Measurements from ENCODE around the gene G6PC2.
"Not testable (repeated sequence)": the region's sequence is repeated elsewhere in the genome, so short reads cannot be mapped to it uniquely, and the experiment has no call there.

G6PC2 gene

DNA sequence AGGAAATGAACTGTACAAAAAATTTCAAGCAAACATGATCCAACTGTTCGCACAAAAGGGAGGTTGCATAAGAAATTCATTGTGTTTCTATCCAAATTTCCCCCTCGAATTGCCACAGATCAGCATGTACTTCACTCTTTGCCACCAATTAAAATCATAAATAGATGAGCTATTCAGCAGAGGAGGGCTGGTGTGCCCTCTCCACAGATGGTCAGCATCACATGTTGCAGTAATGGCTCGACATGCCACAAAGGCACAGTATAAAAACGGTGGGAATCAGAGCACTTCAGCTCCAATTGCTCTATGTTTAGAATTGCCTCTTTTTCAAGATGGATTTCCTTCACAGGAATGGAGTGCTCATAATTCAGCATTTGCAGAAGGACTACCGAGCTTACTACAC is at the start of gene G6PC2:
TSS of gene G6PC2 (plus strand) at position 289 of the 400 bp plus-strand sequence. CDS start at position 330, 41 bp downstream.
- in situ Hi-C loops (cut with MboI; ENCODE audit: low sequenced_read_pairs), result no loop called here

- in situ Hi-C loops (cut with MboI; ENCODE audit: low sequenced_read_pairs), result no loop called here
Observed at GRCh38 chr2:168851674-168852320, 49.3 kb upstream of the G6PC2 start.

- in situ Hi-C loops (cut with MboI; ENCODE audit: low sequenced_read_pairs), result no loop called here
Observed at GRCh38 chr2:168852481-168852880, 48.6 kb upstream of the G6PC2 start.

DNA sequence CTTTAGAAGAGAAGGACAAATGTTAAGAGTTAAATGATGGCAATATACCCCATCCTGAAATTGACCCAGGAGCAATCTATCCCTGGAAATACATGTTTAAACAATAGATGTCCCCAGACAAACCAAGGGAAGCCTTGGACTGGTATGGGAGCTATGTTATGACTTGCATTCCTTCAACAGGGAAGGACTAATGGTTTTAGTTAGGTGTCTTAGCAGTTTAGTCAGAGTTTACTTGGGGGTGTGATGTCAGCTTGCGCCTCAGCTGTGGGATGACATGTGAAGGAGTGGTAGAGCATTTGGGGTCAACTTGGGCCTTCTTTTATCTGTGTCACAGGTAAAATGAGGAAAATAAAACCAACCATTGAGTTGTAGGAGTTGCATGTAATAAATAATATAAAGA is 47.6 kb upstream of the G6PC2 start:
- in situ Hi-C loops (cut with MboI; ENCODE audit: low sequenced_read_pairs), result no loop called here

DNA sequence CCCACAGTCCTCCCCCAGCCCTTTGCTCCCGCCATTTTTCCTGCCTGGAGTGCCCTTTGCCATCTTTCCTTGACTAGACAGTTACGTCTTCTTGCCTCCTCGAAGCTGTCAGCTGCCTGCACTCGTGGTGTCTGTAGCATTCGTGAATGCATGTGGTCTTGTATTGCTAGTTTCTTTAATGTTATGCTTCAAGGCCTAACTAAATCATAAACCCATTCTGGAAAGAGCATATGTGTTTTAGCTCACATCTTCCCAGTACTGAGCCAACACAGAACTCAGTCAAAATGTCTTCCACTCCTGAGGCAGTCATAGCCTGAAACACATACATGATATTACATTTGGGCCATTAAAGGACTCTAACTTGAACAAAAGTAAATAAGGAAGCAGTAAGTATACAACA is 46.4 kb upstream of the G6PC2 start:
- in situ Hi-C loops (cut with MboI; ENCODE audit: low sequenced_read_pairs), result no loop called here

DNA sequence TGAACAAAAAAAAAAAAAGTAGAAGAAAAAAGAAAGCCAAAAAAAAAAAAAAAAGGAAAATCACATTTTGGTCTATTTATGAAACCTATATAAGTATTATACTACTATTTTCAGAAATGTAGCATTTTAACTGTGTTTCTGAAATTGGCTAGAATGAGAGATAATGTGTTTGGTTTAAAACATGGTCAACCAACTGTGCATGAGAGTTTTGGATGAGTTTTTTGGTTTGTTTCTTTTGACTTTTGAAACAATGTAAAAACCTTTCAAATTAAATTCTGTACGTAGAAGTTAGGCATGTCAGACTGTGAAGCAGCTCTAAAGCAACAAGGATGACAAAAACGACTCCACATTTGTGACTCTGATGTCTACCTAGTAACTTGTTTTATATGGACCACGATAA is 45.5 kb upstream of the G6PC2 start:
- in situ Hi-C loops (cut with MboI; ENCODE audit: low sequenced_read_pairs), result no loop called here

DNA sequence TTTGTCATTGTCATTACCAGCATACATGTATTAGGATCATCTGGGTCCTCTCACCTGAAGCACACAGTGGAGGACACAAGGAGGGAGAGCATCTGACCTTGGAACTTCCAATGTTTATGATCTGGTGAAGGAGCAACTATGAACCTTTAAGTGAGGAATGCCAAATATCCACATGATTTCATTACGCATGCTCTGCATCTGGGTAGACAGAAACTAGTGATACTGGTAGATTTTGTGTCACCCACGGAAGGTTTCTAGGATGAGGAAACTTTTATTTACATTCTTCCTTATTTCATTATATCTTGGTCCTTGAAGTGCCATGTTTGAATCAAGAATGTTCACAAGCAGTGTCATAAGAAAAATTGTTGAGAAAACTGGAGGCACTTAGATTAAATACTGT is 42.9 kb upstream of the G6PC2 start:
- in situ Hi-C loops (cut with MboI; ENCODE audit: low sequenced_read_pairs), result no loop called here

- in situ Hi-C loops (cut with MboI; ENCODE audit: low sequenced_read_pairs), result not testable (repeated sequence)
Observed at GRCh38 chr2:168867164-168867563, 33.9 kb upstream of the G6PC2 start.

- in situ Hi-C loops (cut with MboI; ENCODE audit: low sequenced_read_pairs), result not testable (repeated sequence)
Observed at GRCh38 chr2:168870369-168870768, 30.7 kb upstream of the G6PC2 start.

DNA sequence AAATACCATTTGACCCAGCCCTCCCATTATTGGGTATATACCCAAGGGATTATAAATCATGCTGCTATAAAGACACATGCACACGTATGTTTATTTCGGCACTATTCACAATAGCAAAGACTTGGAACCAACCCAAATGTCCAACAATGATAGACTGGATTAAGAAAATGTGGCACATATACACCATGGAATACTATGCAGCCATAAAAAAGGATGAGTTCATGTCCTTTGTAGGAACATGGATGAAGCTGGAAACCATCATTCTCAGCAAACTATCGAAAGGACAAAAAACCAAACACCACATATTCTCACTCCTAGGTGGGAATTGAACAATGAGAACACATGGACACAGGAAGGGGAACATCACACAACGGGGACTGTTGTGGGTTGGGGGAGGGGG is 30.3 kb upstream of the G6PC2 start:
- in situ Hi-C loops (cut with MboI; ENCODE audit: low sequenced_read_pairs), result not testable (repeated sequence)

DNA sequence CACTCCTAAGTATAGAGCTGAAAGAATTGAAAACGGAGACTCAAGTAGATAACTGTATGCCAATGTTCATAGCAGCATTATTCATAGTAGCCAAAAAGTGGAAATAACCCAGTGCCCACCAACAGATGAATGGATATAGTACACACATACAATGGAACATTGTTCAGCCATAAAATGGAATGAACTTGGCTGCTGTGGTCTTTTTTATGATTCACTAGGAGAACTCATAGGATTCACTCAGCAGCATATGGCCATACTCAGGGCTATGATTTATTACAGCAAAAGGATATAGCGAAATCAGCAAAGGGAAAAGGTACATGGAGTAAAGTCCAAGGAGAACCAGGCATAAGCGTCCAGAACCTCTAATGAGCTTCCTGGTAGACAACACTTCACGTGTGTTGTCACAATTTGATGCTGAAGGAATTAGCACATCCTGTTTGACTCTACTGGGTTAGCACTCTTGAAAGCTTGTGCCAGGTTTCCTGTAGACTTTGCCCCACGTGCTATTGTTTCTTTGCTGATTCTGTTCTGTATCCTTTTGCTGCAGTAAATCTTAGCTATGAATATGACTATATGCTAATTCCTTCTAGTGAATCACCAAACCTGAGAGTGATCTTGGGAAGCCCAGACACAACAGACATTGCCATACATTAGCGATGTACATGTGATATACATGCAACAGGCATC is 26.6 kb upstream of the G6PC2 start:
- in situ Hi-C loops (cut with MboI; ENCODE audit: low sequenced_read_pairs), result no loop called here

GRCh38 chr2:168882163-168882562 is 18.9 kb upstream of the G6PC2 start:
- in situ Hi-C loops (cut with MboI; ENCODE audit: low sequenced_read_pairs), result not testable (repeated sequence)

DNA sequence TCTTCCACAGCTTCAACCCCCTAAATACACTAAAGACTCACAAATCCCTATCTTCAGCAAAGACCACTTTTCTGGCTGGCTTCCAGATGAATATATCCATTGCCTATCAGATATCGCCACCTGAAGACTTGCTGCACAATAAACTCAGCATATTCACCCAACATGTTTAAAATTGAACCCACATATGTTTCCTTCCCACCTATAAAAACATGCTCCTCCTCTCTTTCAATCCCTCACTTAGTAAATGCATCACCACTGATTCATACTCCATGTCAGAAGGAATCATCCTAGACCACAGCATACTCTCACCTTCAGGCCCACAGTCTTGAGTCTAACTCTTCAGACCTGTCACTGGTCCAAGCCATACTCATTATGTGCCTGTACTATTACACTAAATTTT is 16.1 kb upstream of the G6PC2 start:
- in situ Hi-C loops (cut with MboI; ENCODE audit: low sequenced_read_pairs), result no loop called here

DNA sequence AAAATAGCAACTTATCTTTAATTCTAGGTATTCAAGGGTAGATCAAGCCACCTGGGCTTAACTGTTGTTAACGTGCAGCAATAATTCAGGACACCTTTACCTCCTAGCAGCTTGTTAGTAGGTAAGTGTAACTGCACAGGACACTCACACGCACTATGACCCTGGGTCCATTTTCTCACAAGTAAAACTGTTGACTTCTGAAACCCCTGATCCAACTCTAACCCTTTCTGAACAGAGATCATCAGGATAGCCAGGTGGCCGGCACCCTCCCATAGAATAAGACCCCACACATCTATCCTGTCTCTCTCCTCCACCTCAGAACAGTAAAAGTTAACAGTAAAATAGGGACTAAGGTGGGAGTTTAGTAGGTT is 11.5 kb upstream of the G6PC2 start:
- in situ Hi-C loops (cut with MboI; ENCODE audit: low sequenced_read_pairs), result no loop called here

DNA sequence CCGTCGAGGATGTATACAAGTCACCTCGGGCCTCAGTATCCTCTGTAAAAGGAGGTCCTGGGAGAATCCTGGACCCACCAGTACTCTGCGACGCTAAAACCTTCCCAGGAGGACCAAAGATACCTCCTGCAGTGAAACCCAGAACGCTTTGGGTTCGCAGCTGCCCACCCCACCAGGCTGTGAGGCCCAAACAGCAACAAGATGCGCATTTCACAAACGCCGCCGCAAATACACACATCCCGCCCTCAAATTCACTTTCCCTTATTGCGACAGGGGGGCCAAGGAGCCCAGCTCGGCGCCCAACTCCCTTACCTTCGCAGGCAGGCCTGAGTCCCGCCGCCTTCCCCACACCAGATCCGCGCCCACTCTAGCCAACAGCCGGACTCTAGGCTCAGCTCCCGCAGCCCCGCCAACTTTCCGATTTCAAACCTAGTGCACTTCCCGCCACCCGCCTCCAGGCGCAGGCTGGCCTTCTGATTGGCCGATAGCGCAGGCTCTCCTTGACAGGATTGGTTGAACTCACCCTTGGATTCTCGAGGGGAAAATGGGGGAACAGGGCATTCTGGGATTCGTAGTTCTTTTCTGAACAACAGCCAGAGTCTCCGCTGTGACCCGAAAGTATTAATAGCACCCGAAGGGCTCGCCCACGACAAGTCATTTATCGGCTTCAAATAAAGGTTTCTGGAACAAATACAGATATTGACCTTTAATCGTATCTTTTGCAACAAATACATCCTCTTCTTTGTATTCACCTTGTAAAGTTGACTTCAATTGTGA is 10.9 kb upstream of the G6PC2 start, which contains the start of gene SPC25:
TSS of gene SPC25 (minus strand) at position 425 of the 777 bp plus-strand sequence. CDS start 911 bp downstream, outside the sequence.
- in situ Hi-C loops (cut with MboI; ENCODE audit: low sequenced_read_pairs), result no loop called here

DNA sequence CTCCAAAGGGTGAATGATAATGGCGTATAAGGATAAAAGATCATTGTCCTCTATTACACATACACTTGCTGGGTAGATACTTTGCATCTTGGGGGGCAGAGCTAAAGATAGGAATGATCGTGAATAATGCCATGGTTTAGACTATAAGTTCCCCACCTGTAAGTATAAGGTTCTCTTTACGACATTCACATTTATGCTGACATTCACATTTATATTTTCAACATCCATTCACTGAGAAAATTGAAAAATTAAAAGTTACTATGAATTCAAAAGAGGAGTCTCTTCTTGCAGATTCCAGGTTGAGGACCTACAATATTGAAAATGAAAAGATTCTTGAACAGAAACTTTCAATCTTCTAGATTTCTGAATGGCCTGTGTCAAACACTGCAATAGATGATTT is 8.8 kb upstream of the G6PC2 start:
- in situ Hi-C loops (cut with MboI; ENCODE audit: low sequenced_read_pairs), result no loop called here

DNA sequence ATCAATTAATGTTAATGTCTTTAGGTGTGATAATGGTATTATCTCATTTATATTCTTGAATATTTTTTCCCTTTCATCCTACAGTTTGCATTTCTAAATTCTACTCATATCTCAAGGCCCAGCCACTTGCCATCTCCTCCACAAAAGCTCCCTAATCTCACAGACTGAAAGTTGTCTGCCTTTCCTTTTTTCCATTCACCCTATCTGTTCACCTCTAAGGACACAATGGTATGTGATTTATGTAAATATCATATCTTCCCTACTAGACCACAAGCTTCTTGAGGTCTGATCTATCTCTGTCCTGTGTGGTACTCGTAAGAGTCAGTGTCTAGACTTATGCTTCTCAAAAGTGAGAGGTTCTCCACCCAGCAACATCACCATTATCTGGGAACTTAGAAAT is 7.0 kb upstream of the G6PC2 start:
- in situ Hi-C loops (cut with MboI; ENCODE audit: low sequenced_read_pairs), result no loop called here

DNA sequence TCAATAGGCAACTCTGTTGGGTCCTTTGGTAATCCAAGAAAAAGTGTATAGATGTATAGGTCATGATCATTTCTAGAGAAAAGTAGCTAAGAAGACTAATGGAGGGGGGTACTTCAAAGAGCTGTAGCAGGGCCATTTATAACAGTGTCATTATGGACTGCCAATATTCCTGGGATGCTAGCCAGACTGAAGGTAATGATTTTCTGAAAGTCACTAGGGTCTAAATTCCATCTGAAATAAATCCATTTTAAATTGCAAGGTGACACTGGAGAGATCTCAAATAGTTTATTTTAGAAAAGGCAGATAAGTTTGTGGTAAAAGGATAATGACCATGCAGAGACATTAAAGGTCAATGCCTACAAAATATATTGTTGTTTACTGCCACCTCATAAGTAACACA is 6.4 kb upstream of the G6PC2 start:
- in situ Hi-C loops (cut with MboI; ENCODE audit: low sequenced_read_pairs), result no loop called here

DNA sequence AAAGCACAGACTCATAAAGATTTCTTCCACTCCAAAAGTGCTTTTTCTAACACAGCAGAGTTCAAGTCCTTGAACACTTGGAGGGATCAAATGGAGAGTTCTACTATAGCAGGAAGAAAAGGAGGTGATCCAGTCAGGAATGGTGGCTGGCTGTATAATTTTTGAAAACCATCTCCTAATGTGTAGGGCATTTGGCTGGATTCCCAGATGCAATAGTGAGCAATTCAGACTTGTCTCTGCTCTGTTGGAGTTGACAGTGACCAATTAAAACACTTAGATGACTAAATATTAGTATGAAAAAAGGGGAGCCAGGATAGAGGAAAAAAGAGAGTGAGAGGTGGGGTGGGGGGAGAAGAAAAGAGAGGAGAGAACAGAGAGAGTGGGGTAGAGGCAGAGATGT is 5.3 kb upstream of the G6PC2 start:
- in situ Hi-C loops (cut with MboI; ENCODE audit: low sequenced_read_pairs), result no loop called here

- in situ Hi-C loops (cut with MboI; ENCODE audit: low sequenced_read_pairs), result no loop called here
Observed at GRCh38 chr2:168896783-168897182, 4.3 kb upstream of the G6PC2 start.

DNA sequence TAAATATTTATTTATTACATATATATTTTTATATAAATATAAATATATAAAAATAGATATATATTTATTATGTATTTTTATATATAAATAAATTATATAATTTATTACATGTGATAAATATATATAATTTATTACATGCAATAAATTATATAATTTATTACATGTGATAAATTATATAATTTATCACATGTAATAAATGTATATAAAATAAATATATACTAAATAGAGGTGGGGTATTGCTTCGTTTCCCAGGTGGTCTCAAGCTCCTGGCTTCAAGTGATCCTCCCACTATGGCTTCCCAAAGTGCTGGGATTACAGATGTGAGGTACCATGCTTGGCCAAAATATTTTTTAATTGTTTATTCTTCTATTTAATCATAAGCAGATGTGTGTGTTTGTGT is 3.6 kb upstream of the G6PC2 start:
- in situ Hi-C loops (cut with MboI; ENCODE audit: low sequenced_read_pairs), result no loop called here

- in situ Hi-C loops (cut with MboI; ENCODE audit: low sequenced_read_pairs), result no loop called here
Observed at GRCh38 chr2:168903888-168904287, 2.8 kb downstream of the G6PC2 start.

Data from hTERT RPE-1 (cell line).